ENCODE data around the gene COPA.
A peak's percentile ranks its signal among the peaks of the same experiment; 100 is the strongest.

Gene COPA

GRCh38 chr1:160362168-160362957 is 19.3 kb upstream of the COPA start:
- DNase-seq: no peak

- no peak for DNase-seq
Measured at GRCh38 chr1:160361814-160362167, 18.7 kb upstream of the COPA start.

GRCh38 chr1:160361199-160361598 is 18.1 kb upstream of the COPA start:
- DNase-seq: no peak

- DNase-seq: no peak
Measured at GRCh38 chr1:160360227-160360695, 17.2 kb upstream of the COPA start.

GRCh38 chr1:160359559-160360226 is 16.6 kb upstream of the COPA start:
- DNase-seq: no peak

GRCh38 chr1:160358073-160358472 is 15.0 kb upstream of the COPA start:
- no peak for DNase-seq

- DNase-seq: no peak
Measured at GRCh38 chr1:160357286-160358002, 14.4 kb upstream of the COPA start.

GRCh38 chr1:160354388-160354985 is 11.4 kb upstream of the COPA start:
- no peak for DNase-seq

- DNase-seq: no peak
Measured at GRCh38 chr1:160353223-160353622, 10.2 kb upstream of the COPA start.

- no peak for DNase-seq
Measured at GRCh38 chr1:160352555-160352954, 9.5 kb upstream of the COPA start.

GRCh38 chr1:160351629-160352028 is 8.6 kb upstream of the COPA start:
- no peak for DNase-seq

GRCh38 chr1:160346958-160347357 is 3.9 kb upstream of the COPA start:
- peak; percentile 64 for DNase-seq

GRCh38 chr1:160346463-160346862 is 3.4 kb upstream of the COPA start:
- DNase-seq: peak; percentile 27

GRCh38 chr1:160344936-160345335 is 1.9 kb upstream of the COPA start:
- DNase-seq: no peak

- no peak for DNase-seq
Measured at GRCh38 chr1:160344241-160344640, 1.2 kb upstream of the COPA start.

GRCh38 chr1:160342526-160342925 is 524 bp downstream of the COPA start:
- DNase-seq: no peak

GRCh38 chr1:160340866-160341265 is 2.2 kb downstream of the COPA start:
- DNase-seq: no peak

- DNase-seq: no peak
Measured at GRCh38 chr1:160340146-160340545, 2.9 kb downstream of the COPA start.

- DNase-seq: no peak
Measured at GRCh38 chr1:160338580-160338979, 4.5 kb downstream of the COPA start.

- DNase-seq: no peak
Measured at GRCh38 chr1:160332516-160332915, 10.5 kb downstream of the COPA start.

- no peak for DNase-seq
Measured at GRCh38 chr1:160330119-160330518, 12.9 kb downstream of the COPA start.

GRCh38 chr1:160328184-160328583 is 14.9 kb downstream of the COPA start:
- no peak for DNase-seq

- no peak for DNase-seq
Measured at GRCh38 chr1:160326418-160326817, 16.6 kb downstream of the COPA start.

Measured in CD4-positive, alpha-beta T cell treated with Interleukin-15 for 1 hour (primary cell).